Measurements from ENCODE around the gene PCDHAC1.

The PCDHAC1 gene

DNA sequence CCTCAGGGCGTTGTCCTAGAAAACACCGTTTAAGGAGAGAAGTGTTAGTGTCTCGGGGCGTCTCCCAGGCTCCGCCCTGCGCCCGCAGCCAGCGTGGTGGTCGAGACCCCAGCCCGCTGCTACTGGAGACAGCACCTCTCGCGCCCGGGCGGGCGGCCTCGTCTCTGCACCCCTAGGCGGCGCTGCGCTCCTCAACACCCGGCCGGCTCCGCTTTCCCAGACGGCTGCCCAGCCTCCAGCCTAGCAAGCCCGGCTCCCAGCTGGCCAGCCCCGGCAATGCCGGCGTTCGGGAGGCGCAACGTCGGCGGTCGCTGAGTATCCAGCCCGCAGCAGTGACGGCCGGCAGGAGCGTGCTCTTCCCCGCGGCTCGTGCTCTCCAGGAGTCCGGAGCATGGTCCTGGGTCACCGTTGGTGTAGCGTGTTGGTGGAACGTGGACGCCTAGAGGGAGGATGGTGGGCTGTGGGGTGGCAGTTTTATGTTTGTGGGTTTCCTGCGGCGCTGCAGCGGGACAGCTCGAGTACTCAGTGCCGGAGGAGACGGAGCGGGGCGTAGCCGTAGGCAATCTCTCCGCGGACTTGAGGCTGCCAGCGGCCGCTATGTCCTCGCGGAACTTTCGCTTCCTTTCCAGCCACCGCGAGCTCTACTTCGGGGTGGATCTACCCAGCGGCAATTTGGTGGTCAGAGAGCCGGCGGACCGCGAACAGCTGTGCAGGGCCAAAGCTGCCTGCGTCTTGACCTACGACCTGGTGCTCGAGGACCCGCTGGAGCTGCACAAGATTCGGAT lies 536 bp downstream of the PCDHAC1 start:
- Histone ChIP-seq H3K4me2 (ENCODE audit: low read length) (peak overlapping the region; percentile 85), H3K4me3 (ENCODE audit: low read length) (peak overlapping the region; percentile 68), H3K36me3 (ENCODE audit: insufficient read depth, low read length) (no peaks in the 10 kb centered on the region), H3K9me3 (replicated peaks; ENCODE audit: low read length) (no peaks in the 10 kb centered on the region), H3K9ac (ENCODE audit: low read depth, low read length) (no peak overlapping the region), H3K4me1 (ENCODE audit: control insufficient read depth, insufficient read depth, low read length) (peaks cover 11% of the 10 kb centered on the region), H3K27me3 (ENCODE audit: control insufficient read depth, insufficient read depth, low read length) (peaks cover 26% of the 10 kb centered on the region)

GRCh38 chr5:140927228-140927573 lies 1.1 kb downstream of the PCDHAC1 start:
- Histone ChIP-seq H3K4me1 (ENCODE audit: control insufficient read depth, insufficient read depth, low read length) (peaks cover 11% of the 10 kb centered on the region), H3K4me3 (ENCODE audit: low read length) (peak overlapping the region; percentile 68), H3K27me3 (ENCODE audit: control insufficient read depth, insufficient read depth, low read length) (peaks cover 26% of the 10 kb centered on the region), H3K9me3 (replicated peaks; ENCODE audit: low read length) (no peaks in the 10 kb centered on the region), H3K36me3 (ENCODE audit: insufficient read depth, low read length) (no peaks in the 10 kb centered on the region), H3K4me2 (ENCODE audit: low read length) (peak overlapping the region; percentile 85), H3K9ac (ENCODE audit: low read depth, low read length) (no peak overlapping the region)

DNA sequence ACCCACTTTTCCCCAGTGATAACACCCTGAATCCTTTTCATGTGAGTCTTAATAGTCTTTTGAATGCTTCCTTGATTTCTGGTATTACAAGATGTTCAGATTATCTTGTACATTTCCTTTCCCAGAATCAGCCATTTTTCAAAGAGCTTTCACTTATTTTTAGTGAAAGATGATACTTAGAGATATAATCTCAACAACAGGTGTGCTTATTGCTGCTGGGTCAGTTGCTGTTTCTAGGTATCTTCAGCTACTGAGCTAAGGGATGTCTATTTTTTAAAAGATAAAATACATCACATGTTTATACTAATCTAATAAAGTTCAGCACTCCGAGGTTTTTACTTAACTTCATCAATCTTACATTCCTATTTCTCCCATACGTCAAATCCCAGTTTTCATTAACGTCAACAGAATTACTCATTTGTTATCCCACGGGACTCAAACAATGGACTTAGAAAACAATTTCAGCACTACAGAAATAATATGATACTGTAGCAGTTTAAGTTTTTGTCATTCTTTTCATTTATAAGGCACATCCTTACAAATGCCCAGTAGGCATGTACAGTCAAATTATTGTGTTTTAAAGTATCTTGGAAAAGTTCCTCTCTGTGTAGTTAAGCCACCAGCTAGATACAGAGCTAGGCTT lies 9.0 kb downstream of the PCDHAC1 start:
- Histone ChIP-seq H3K9ac (ENCODE audit: low read depth, low read length) (no peak overlapping the region), H3K27me3 (ENCODE audit: control insufficient read depth, insufficient read depth, low read length) (no peaks in the 10 kb centered on the region), H3K4me1 (ENCODE audit: control insufficient read depth, insufficient read depth, low read length) (no peaks in the 10 kb centered on the region), H3K4me2 (ENCODE audit: low read length) (no peak overlapping the region), H3K9me3 (replicated peaks; ENCODE audit: low read length) (no peaks in the 10 kb centered on the region), H3K4me3 (ENCODE audit: low read length) (no peak overlapping the region), H3K36me3 (ENCODE audit: insufficient read depth, low read length) (no peaks in the 10 kb centered on the region)

DNA sequence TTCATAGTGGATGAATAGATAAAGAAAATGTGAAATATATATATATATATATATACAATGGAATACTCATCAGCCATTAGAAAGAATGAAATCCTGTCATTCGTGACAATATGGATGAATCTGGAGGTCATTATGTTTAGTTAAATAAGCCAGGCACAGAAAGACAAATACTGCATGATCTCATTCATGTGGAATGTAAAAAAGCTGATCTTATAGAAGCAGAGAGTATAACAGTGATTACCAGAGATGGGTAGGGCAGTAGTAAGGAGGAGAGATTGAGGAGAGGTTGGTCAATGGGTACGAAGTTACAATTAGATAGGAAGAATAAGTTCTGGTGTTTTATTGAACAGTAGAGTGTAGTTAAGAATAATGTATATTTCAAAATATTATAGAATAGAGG lies 20.5 kb downstream of the PCDHAC1 start:
- Histone ChIP-seq H3K4me2 (ENCODE audit: low read length) (no peak overlapping the region), H3K9ac (ENCODE audit: low read depth, low read length) (no peak overlapping the region), H3K9me3 (replicated peaks; ENCODE audit: low read length) (no peaks in the 10 kb centered on the region), H3K36me3 (ENCODE audit: insufficient read depth, low read length) (no peaks in the 10 kb centered on the region), H3K4me3 (ENCODE audit: low read length) (no peak overlapping the region), H3K27me3 (ENCODE audit: control insufficient read depth, insufficient read depth, low read length) (no peaks in the 10 kb centered on the region), H3K4me1 (ENCODE audit: control insufficient read depth, insufficient read depth, low read length) (no peaks in the 10 kb centered on the region)

DNA sequence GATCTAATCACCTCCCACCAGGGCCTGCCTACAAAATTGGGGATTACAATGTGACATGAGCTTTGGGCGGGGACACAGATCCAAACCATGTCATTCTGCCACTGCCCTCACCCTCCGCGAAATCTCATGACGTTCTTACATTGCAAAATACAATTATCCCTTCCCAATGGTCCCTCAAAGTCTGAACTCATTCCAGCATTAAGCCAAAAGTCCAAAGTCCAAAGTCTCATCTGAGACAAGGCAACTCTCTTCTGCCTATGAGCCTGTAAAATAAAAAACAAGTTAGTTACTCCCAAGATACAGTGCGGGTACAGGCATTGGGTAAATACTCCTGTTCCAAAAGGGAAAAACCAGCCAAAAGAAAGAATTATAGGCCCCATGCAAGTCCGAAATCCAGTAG lies 25.5 kb downstream of the PCDHAC1 start:
- Histone ChIP-seq H3K36me3 (ENCODE audit: insufficient read depth, low read length) (no peaks in the 10 kb centered on the region), H3K4me3 (ENCODE audit: low read length) (no peak overlapping the region), H3K4me1 (ENCODE audit: control insufficient read depth, insufficient read depth, low read length) (no peaks in the 10 kb centered on the region), H3K9me3 (replicated peaks; ENCODE audit: low read length) (no peaks in the 10 kb centered on the region), H3K27me3 (ENCODE audit: control insufficient read depth, insufficient read depth, low read length) (no peaks in the 10 kb centered on the region), H3K9ac (ENCODE audit: low read depth, low read length) (no peak overlapping the region), H3K4me2 (ENCODE audit: low read length) (no peak overlapping the region)

DNA sequence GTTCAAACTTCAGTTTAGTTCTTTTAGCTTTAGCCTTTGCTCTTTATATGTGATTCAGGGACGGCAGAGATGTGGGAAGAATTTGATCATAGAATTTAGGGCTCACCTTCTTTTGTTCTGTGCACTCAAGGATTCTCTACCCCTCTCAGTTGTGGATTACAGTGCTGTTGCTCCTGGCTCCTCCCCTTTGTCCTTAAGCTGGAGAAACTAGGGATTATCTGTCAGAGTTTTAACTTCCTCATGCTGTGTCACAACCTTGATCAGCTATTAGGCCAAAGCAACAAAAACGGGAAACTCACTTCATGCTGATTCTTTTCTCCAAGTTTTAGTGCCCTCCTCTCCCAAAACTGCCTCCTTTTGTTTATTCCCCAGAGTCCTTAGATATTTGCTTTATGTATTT lies 27.1 kb downstream of the PCDHAC1 start:
- no peaks in the 10 kb centered on the region for H3K4me1 ChIP-seq (ENCODE audit: control insufficient read depth, insufficient read depth, low read length)
- H3K9ac ChIP-seq (ENCODE audit: low read depth, low read length): no peak overlapping the region
- H3K4me2 ChIP-seq (ENCODE audit: low read length): no peak overlapping the region
- H3K36me3 ChIP-seq (ENCODE audit: insufficient read depth, low read length): no peaks in the 10 kb centered on the region
- H3K9me3 ChIP-seq (replicated peaks; ENCODE audit: low read length): no peaks in the 10 kb centered on the region
- H3K4me3 ChIP-seq (ENCODE audit: low read length): no peak overlapping the region
- H3K27me3 ChIP-seq (ENCODE audit: control insufficient read depth, insufficient read depth, low read length): no peaks in the 10 kb centered on the region

DNA sequence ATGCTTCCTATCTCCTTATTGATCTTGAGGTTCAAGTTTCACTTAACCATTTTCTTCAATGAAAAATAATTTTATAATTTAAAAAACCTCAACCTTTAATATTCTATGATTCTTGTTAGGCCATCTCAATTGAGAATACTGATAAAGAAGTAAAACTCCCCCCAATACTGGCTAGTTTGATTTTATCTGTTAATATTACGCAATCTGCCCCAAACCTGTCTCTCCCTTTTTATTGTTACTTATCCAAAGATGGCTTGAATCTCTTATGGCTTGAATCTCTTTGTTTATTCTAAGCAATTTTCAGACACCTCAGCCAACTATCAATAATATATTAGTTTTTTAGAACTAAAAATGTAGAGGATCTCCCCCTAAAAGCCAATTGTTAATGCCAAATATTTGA lies 36.1 kb downstream of the PCDHAC1 start:
- no peaks in the 10 kb centered on the region for H3K36me3 ChIP-seq (ENCODE audit: insufficient read depth, low read length)
- no peak overlapping the region for H3K4me3 ChIP-seq (ENCODE audit: low read length)
- H3K4me2 ChIP-seq (ENCODE audit: low read length): no peak overlapping the region
- peaks cover 30% of the 10 kb centered on the region for H3K27me3 ChIP-seq (ENCODE audit: control insufficient read depth, insufficient read depth, low read length)
- H3K4me1 ChIP-seq (ENCODE audit: control insufficient read depth, insufficient read depth, low read length): peaks cover 4% of the 10 kb centered on the region
- H3K9ac ChIP-seq (ENCODE audit: low read depth, low read length): no peak overlapping the region
- no peaks in the 10 kb centered on the region for H3K9me3 ChIP-seq (replicated peaks; ENCODE audit: low read length)

GRCh38 chr5:140964356-140964755 lies 38.3 kb downstream of the PCDHAC1 start:
- H3K36me3 ChIP-seq (ENCODE audit: insufficient read depth, low read length): no peaks in the 10 kb centered on the region
- no peak overlapping the region for H3K4me2 ChIP-seq (ENCODE audit: low read length)
- H3K9me3 ChIP-seq (replicated peaks; ENCODE audit: low read length): no peaks in the 10 kb centered on the region
- H3K9ac ChIP-seq (ENCODE audit: low read depth, low read length): no peak overlapping the region
- peaks cover 39% of the 10 kb centered on the region for H3K27me3 ChIP-seq (ENCODE audit: control insufficient read depth, insufficient read depth, low read length)
- H3K4me3 ChIP-seq (ENCODE audit: low read length): no peak overlapping the region
- peaks cover 4% of the 10 kb centered on the region for H3K4me1 ChIP-seq (ENCODE audit: control insufficient read depth, insufficient read depth, low read length)

DNA sequence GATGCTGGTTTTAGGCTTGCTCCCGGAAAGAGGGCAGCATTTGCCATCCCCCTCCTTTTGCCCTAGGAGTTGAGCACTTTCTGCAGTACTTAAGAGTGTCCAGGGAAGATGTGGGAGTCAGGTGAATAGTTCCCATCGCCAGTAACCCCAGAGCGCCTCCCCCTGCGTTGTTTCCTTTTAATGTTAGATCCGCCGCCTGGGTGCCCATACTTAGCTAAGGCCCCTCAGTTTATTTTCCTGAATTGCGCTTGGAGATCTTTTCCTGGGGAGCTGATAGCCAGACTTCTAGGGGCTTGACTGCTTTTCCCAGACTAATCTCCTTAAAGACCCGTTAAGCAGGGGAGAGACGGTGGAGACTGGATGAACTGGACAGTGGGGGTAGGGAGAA lies 39.8 kb downstream of the PCDHAC1 start:
- Histone ChIP-seq H3K9me3 (replicated peaks; ENCODE audit: low read length) (no peaks in the 10 kb centered on the region), H3K27me3 (ENCODE audit: control insufficient read depth, insufficient read depth, low read length) (peaks cover 39% of the 10 kb centered on the region), H3K4me1 (ENCODE audit: control insufficient read depth, insufficient read depth, low read length) (peaks cover 4% of the 10 kb centered on the region), H3K9ac (ENCODE audit: low read depth, low read length) (peak overlapping the region; percentile 2), H3K4me3 (ENCODE audit: low read length) (peak overlapping the region; percentile 76), H3K4me2 (ENCODE audit: low read length) (peak overlapping the region; percentile 87), H3K36me3 (ENCODE audit: insufficient read depth, low read length) (no peaks in the 10 kb centered on the region)

DNA sequence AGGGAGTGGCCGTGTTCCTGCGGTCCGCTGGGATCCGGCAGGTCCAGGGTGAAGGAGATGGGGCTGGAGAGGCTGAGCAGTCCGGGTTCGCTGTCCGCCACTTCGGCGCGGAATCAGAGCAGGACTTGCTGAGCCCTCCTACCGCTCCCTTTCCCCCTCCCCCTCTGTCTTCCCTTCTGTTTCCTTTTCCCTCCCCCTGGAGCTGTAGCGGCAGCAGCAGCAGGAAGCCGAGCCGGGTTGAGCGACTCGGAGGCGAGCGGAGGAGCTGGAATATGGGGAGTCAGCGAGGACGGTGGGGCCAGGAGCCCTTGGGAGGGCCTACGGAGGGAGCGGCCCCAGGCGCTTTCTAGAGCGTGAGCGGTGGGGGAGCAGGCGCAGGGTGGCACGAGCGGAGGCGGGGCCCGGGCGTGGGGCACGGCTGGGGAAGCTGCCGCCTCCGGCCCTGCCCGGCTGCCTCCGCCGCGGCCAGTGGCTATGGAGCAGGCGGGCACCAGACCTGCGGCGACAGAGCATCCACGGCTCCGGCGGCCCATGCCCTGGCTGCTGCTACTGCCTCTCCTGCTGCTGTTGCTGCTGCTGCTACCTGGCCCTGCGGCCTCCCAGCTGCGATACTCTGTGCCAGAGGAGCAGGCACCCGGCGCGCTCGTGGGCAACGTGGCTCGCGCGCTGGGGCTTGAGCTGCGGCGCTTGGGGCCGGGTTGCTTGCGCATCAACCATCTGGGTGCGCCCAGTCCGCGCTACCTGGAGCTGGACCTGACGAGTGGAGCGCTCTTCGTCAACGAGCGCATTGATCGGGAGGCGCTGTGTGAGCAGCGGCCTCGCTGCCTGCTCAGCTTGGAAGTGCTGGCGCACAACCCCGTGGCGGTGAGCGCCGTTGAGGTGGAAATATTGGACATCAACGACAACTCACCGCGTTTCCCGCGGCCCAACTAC lies 40.5 kb downstream of the PCDHAC1 start, which contains the start of gene PCDHAC2:
Gene PCDHAC2, plus strand, starts transcription at position 184 of the 933 bp plus-strand sequence. Its CDS starts 291 bp downstream, at position 475.
- Histone ChIP-seq H3K27me3 (ENCODE audit: control insufficient read depth, insufficient read depth, low read length) (peaks cover 39% of the 10 kb centered on the region), H3K9ac (ENCODE audit: low read depth, low read length) (peak within 1 kb of the TSS; percentile 2), H3K4me2 (ENCODE audit: low read length) (peak within 1 kb of the TSS; percentile 87), H3K4me1 (ENCODE audit: control insufficient read depth, insufficient read depth, low read length) (peaks cover 4% of the 10 kb centered on the region), H3K36me3 (ENCODE audit: insufficient read depth, low read length) (no peaks in the 10 kb centered on the region), H3K4me3 (ENCODE audit: low read length) (peak within 1 kb of the TSS; percentile 76), H3K9me3 (replicated peaks; ENCODE audit: low read length) (no peaks in the 10 kb centered on the region)

- Histone ChIP-seq H3K4me1 (ENCODE audit: control insufficient read depth, insufficient read depth, low read length) (peaks cover 4% of the 10 kb centered on the region), H3K9me3 (replicated peaks; ENCODE audit: low read length) (no peaks in the 10 kb centered on the region), H3K36me3 (ENCODE audit: insufficient read depth, low read length) (no peaks in the 10 kb centered on the region), H3K9ac (ENCODE audit: low read depth, low read length) (no peak overlapping the region), H3K4me2 (ENCODE audit: low read length) (peak overlapping the region; percentile 87), H3K27me3 (ENCODE audit: control insufficient read depth, insufficient read depth, low read length) (peaks cover 39% of the 10 kb centered on the region), H3K4me3 (ENCODE audit: low read length) (no peak overlapping the region)
Observed at GRCh38 chr5:140967226-140967893, 41.3 kb downstream of the PCDHAC1 start.

Measured in skeletal muscle satellite cell (primary cell).